ENCODE measurements around the gene SETD2.

DNA sequence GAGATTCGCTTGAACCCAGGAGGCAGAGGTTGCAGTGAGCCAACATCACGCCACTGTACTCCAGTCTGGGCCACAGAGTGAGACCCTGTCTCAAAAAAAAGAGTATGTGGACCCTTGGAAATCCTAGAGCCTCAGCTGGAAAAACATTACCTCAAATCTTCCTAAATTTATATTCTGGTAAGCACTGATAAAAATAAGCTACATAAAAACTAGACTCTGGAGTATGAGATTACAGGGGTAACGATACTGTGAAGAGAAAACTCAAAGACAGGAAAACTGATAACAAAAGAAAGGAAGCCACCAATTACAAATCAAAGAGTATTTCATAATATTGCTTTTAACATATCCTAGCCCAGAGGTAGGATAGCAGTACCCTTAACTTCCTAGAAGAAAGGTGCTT lies 30.3 kb downstream of the SETD2 start:
- TF ChIP-seq, protein P1, sequence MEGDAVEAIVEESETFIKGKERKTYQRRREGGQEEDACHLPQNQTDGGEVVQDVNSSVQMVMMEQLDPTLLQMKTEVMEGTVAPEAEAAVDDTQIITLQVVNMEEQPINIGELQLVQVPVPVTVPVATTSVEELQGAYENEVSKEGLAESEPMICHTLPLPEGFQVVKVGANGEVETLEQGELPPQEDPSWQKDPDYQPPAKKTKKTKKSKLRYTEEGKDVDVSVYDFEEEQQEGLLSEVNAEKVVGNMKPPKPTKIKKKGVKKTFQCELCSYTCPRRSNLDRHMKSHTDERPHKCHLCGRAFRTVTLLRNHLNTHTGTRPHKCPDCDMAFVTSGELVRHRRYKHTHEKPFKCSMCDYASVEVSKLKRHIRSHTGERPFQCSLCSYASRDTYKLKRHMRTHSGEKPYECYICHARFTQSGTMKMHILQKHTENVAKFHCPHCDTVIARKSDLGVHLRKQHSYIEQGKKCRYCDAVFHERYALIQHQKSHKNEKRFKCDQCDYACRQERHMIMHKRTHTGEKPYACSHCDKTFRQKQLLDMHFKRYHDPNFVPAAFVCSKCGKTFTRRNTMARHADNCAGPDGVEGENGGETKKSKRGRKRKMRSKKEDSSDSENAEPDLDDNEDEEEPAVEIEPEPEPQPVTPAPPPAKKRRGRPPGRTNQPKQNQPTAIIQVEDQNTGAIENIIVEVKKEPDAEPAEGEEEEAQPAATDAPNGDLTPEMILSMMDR (IDR thresholded peaks at IDR 0.05), result no peak
- no peak for TF ChIP-seq POLR2A (IDR thresholded peaks at IDR 0.05)

All from lower leg skin (tissue), 3 donors.